Heart right ventricle (tissue), 16 donors: ENCODE results near the gene NSFL1C. TPM values are rescaled to one million over a fixed set of nuclear protein-coding genes. Genes with fewer than 3 reads are reported as not detected.
A peak's percentile ranks its signal among the peaks of the same experiment; 100 is the strongest.

Source experiments
- ATAC-seq, 8 donors: fragments of 200-7000 bp; cut with Tn5 transposase; one replicate each; pipeline ENCODE4 v1.9.1; 2020; ENCODE audit warnings: mild to moderate bottlenecking in 8 of 8, moderate library complexity in 8 of 8, moderate number of reproducible peaks in 1 of 8
- DNase-seq, 2 donors: peaks; one replicate each; pipeline ENCODE4 v3.0.0-alpha.2; 2020
- H3K27ac ChIP-seq, 10 donors: fragments of 200-600 bp; sonication (generic) in 2 of 10; one replicate each; pipeline versions ENCODE4 v1.5.0 to v1.8.0; 2020 to 2022; ENCODE audit warnings: mild to moderate bottlenecking in 3 of 10
- H3K27me3 ChIP-seq, 7 donors: fragments of 200-600 bp; one replicate each; pipeline ENCODE4 v1.8.0; 2021 to 2022; ENCODE audit warnings: mild to moderate bottlenecking in 2 of 7
- H3K36me3 ChIP-seq, 9 donors: fragments of 200-600 bp; sonication (generic) in 1 of 9; one replicate each; pipeline versions ENCODE4 v1.5.0 to v1.8.0; 2020 to 2022; ENCODE audit warnings: mild to moderate bottlenecking in 2 of 9
- H3K4me1 ChIP-seq, 9 donors: fragments of 200-600 bp; sonication (generic) in 1 of 9; one replicate each; pipeline versions ENCODE4 v1.5.0 to v1.8.0; 2020 to 2022; ENCODE audit warnings: mild to moderate bottlenecking in 4 of 9
- H3K4me3 ChIP-seq, 10 donors: fragments of 200-600 bp; sonication (generic) in 2 of 10; one replicate each; pipeline versions ENCODE4 v1.5.0 to v1.8.0; 2020 to 2022; ENCODE audit warnings: mild to moderate bottlenecking in 7 of 10, moderate library complexity in 2 of 10
- H3K9me3 ChIP-seq, 11 donors: fragments of 200-600 bp in 10 of 11; sonication (generic) in 2 of 11; one replicate each; pipeline versions ENCODE4 v1.5.0 to v1.8.0; 2013 to 2022; ENCODE audit warnings: mild to moderate bottlenecking in 2 of 11, control low read depth in 1 of 11, moderate library complexity in 1 of 11
- WGBS, 2 donors: extraction: QIAGEN DNeasy Blood & Tissue Kit; methylation state at CpG; one replicate each; pipeline ENCODE4 v1.1.7; 2013; ENCODE audit warnings: inconsistent platforms in 1 of 2; 5-methylcytosine and 5-hydroxymethylcytosine counted together
- intact Hi-C, 10 donors: fragments of 100-400 bp; cut with DNase I; formaldehyde crosslinking; loops; one replicate each; pipeline versions ENCODE4 v1.11.1 to v1.14.2; 2022
- polyA plus RNA-seq, 2 donors: library from polyadenylated mRNA; stranded (reverse); fragments of 200-250 nt; gene quantifications; one replicate each; pipeline ENCODE4 v1.2.3, GENCODE V29; 2013
- total RNA-seq, 10 donors: library from RNA; stranded (reverse); fragmentation: NEBNext Ultra II Directional in 3 of 10; extraction: Animal tissue kit (Norgen Biotek cat#: 25700) in 3 of 10; gene quantifications; one replicate each; pipeline versions ENCODE4 v1.2.1 to v1.2.4, GENCODE V29; 2021 to 2023
- TF ChIP-seq, protein P1 (sequence below), 9 donors: fragments of 200-600 bp; sonication (generic) in 2 of 9; IDR thresholded peaks; one replicate each; pipeline versions ENCODE4 v1.5.0 to v1.8.0; 2021 to 2022; ENCODE audit warnings: antibody characterized with exemption in 9 of 9, mild to moderate bottlenecking in 5 of 9, moderate library complexity in 1 of 9
- donor health status: Arrhythmogenic right ventricular cardiomyopathy.
- donor health status: ischemic (EF 13 %, LVEDD 7.1; RV severe dilation, severe dysfunction).
- donor health status: healthy with polysubstance abuse.
- donor health status: DM: no; HTN: yes; CAD: no.
- donor health status: DM: no; HTN: no; CAD: no.
- donor health status: ischemic (EF 25% LVEDD 6.9; RV normal size, moderate dysfunction).
- donor health status: ischemic (EF 25% LVEDD 5.7; RV mildly dilated, moderate dysfunction).
- donor health status: healthy.
- donor health status: DM: yes; HTN: yes; CAD: no.
- donor health status: Ischemic cardiomyopathy.
- donor health status: ischemic (EF 35%, LVEDD 5.7; RV mildly dilated, moderate dysfunction).
- donor health status: nonischemic (EF 11% LVEDD 7.7; RV severe dilation, severe dysfunction).
- donor health status: DM: yes; HTN: yes; CAD: no.
- donor health status: PGD.
- donor health status: ischemic (EF 29% LVEDD 5.4; RV normal size, mild dysfunction).
- donor health status: nonischemic (EF 23%, LVEDD 6.1; RV moderate dilation, normal function).

The NSFL1C gene
- total and polyA plus RNA-seq, 12 donors, result 39.4 to 75.6 (median 62.7) TPM

DNA sequence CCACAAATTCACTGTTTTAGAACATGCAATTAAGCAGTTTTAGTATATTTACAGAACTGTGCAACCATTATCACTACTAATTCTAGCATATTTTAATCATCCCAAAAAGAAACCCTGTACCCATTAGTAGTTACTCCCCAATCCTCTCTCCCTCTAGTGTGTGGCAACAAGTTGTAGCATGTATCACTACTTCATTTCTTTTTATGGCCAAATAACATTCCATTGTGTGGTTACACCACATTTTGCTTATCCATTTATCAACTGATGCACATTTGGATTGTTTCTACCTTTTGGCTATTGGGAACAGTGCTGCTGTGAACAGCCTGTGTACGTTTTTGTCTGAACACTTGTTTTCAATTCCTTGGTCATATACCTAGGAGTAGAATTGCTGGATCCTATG, 42.3 kb downstream of the NSFL1C start:
- Histone ChIP-seq H3K9me3 (peaks cover 0 to 24% (median 6%) of the 10 kb centered on the region in 11 donors), H3K36me3 (no peaks in the 10 kb centered on the region), H3K4me1 (no peaks in the 10 kb centered on the region), H3K27me3 (peaks cover 0 to 34% (median 11%) of the 10 kb centered on the region in 7 donors), H3K4me3 (no peak overlapping the region), H3K27ac (no peak overlapping the region)
- intact Hi-C loops, result no loop called here
- no peak for ATAC-seq
- DNase-seq, result no peak
- TF ChIP-seq, protein P1, sequence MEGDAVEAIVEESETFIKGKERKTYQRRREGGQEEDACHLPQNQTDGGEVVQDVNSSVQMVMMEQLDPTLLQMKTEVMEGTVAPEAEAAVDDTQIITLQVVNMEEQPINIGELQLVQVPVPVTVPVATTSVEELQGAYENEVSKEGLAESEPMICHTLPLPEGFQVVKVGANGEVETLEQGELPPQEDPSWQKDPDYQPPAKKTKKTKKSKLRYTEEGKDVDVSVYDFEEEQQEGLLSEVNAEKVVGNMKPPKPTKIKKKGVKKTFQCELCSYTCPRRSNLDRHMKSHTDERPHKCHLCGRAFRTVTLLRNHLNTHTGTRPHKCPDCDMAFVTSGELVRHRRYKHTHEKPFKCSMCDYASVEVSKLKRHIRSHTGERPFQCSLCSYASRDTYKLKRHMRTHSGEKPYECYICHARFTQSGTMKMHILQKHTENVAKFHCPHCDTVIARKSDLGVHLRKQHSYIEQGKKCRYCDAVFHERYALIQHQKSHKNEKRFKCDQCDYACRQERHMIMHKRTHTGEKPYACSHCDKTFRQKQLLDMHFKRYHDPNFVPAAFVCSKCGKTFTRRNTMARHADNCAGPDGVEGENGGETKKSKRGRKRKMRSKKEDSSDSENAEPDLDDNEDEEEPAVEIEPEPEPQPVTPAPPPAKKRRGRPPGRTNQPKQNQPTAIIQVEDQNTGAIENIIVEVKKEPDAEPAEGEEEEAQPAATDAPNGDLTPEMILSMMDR (IDR thresholded peaks at IDR 0.05), result no peak
- WGBS, 2 donors, result 64 to 71% methylated on average over 1 of the region's 1 CpG

DNA sequence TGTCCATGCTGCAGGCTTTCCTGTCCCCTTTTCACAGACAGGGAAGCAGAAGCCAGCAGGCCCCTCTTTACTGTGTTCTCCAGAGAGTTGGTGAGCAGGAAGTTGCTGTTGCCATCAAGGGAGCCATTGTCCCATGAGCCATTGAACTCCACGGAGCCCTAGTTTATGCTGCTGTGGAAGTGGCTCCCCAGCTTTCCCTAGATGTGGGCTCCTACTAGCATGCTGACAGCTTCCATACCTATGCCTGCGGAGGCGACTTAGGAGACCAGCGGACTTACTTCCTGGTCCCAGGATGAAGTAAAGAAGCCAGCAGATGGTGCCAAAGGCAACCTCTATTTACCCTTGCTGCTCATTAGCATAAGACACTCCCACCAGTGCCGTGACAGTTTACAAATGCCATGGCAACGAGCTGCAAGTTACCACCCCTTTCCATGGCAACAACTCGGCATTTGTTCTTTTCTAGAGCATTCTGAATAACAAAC, 43.0 kb downstream of the NSFL1C start:
- no peak for DNase-seq
- Histone ChIP-seq H3K36me3 (no peaks in the 10 kb centered on the region), H3K27ac (no peak overlapping the region), H3K4me1 (no peaks in the 10 kb centered on the region), H3K9me3 (peaks cover 0 to 25% (median 6%) of the 10 kb centered on the region in 11 donors), H3K4me3 (no peak overlapping the region), H3K27me3 (peaks cover 0 to 34% (median 11%) of the 10 kb centered on the region in 7 donors)
- 37 to 38% methylated on average over 7 of the region's 7 CpGs for WGBS, 2 donors
- TF ChIP-seq, protein P1 (IDR thresholded peaks at IDR 0.05), result peak in 1 of 9 donors; percentile 14
- no peak for ATAC-seq
- intact Hi-C loops, result no loop called here

DNA sequence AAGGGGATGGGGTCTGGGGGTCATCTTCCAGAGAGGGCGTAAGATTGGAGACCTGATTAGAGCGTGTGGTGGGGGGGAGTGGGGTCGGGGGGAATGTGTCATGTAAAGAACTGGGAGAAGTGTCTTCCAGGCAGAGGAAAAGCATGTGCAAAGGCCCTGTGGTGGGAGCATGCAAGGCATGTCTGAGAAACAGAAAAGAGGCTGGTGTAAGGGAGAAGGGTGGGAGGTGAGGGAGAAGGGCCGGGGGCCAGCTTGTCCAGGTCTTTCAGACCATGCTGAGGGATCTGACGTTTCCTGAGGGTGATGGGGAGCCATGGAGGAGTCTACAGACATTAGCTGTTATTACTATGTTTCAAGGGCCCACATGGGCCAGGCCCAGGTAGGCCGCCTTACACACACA, 43.4 kb downstream of the NSFL1C start:
- Histone ChIP-seq H3K4me1 (no peaks in the 10 kb centered on the region), H3K9me3 (peaks cover 0 to 25% (median 6%) of the 10 kb centered on the region in 11 donors), H3K36me3 (no peaks in the 10 kb centered on the region), H3K27me3 (peaks cover 0 to 32% (median 11%) of the 10 kb centered on the region in 7 donors), H3K27ac (no peak overlapping the region), H3K4me3 (no peak overlapping the region)
- no peak for DNase-seq
- TF ChIP-seq, protein P1 (IDR thresholded peaks at IDR 0.05), result no peak
- intact Hi-C loops, result no loop called here
- no peak for ATAC-seq
- WGBS, 2 donors, result 81 to 83% methylated on average over 6 of the region's 6 CpGs

DNA sequence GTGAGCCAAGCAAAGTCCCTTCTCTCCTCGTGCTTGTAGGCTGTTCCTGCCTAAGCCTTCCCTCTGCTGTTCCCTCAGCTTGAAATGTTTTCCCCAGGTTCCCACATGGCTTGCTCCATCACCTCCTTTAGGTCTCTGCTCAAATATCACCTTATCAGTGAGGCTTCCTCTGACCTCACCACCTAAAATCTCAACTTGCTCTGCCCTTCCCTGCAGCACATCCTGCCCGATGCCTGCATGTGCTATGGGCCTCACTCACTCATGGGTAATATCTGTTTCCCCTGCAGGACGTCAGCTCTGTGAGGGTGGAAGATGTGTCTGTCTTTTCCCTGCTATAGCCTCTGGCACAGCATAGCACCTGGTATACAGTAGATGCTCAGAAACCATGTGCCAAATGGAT, 43.9 kb downstream of the NSFL1C start:
- H3K27me3 ChIP-seq, result peaks cover 0 to 29% (median 11%) of the 10 kb centered on the region in 7 donors
- DNase-seq, result no peak
- no peaks in the 10 kb centered on the region for H3K36me3 ChIP-seq
- 29 to 32% methylated on average over 3 of the region's 3 CpGs for WGBS, 2 donors
- peak in 1 of 8 donors; percentile 11 for ATAC-seq
- H3K4me3 ChIP-seq, result no peak overlapping the region
- H3K27ac ChIP-seq, result no peak overlapping the region
- no peaks in the 10 kb centered on the region for H3K4me1 ChIP-seq
- TF ChIP-seq, protein P1 (IDR thresholded peaks at IDR 0.05), result no peak
- intact Hi-C loops, result no loop called here
- peaks cover 0 to 25% (median 6%) of the 10 kb centered on the region in 11 donors for H3K9me3 ChIP-seq
